Measurements from ENCODE around the gene L3MBTL3. TPM values are rescaled to one million over a fixed set of nuclear protein-coding genes. Genes with fewer than 3 reads are reported as not detected.

The L3MBTL3 gene
- total and polyA plus RNA-seq, 10 of the 15 experiments (the other 5 are each of a cell fraction or from before 2014, with no cell fraction given): 0.71 to 9.4 (median 6.2) TPM

DNA sequence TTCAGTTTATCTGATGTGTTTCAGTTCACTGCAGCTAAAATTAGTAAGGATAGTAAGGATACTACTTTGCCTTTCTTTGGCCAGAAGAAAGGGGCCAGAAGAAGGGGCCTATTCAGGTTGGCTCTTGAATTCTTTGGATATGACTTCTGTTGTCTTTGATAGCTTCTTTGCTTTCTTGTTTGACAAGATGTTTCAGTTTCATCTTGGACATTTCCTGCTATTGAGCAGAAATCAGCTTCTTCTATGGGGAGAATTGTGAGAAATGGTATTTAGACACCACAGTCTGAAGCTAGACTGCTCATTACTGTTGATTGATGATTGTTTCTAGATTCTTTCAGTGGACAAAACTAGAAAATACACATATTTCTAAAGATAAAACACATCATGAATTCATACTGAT lies 23.2 kb downstream of the L3MBTL3 start:
- Histone ChIP-seq H3K79me2 (ENCODE audit: control insufficient read depth, insufficient read depth, low read length) (no peaks in the 10 kb centered on the region), H3K36me3 (ENCODE audit: control insufficient read depth in 2 of 2, insufficient read depth in 2 of 2, low read length in 1 of 2) (no peaks in the 10 kb centered on the region; a peak in 2 of 4 replicates), H3K4me3 (no peak overlapping the region), H3K9me3 (replicated peaks; ENCODE audit: control insufficient read depth, insufficient read depth, low read length) (no peaks in the 10 kb centered on the region), H3K9ac (ENCODE audit: control insufficient read depth, insufficient read depth, low read length) (no peak overlapping the region; the same call in 1 of the 2 replicates), H3K4me1 (ENCODE audit: control insufficient read depth, insufficient read depth, low read length) (peaks cover 3% of the 10 kb centered on the region), H3K27ac (ENCODE audit: control insufficient read depth, insufficient read depth) (peak overlapping the region; percentile 31; the same call in 1 of the 2 replicates), H3K4me2 (ENCODE audit: control insufficient read depth, insufficient read depth) (peak overlapping the region; percentile 7; the same call in 1 of the 2 replicates), H4K20me1 (ENCODE audit: control insufficient read depth, insufficient read depth) (no peaks in the 10 kb centered on the region), H2AFZ (ENCODE audit: control insufficient read depth, low read depth, low read length) (peak overlapping the region; percentile 62), H3K27me3 (replicated peaks in 1 of 2; ENCODE audit: control insufficient read depth in 2 of 2, insufficient read depth in 2 of 2, low read length in 1 of 2) (no peaks in the 10 kb centered on the region)
- peak; percentile 42 for ATAC-seq
- no peak for DNase-seq (ENCODE audit: low read depth, low spot score)
- RAD21 ChIA-PET (ENCODE audit: unreplicated experiment): interaction anchor here (1.6 kb wide), 1 partner anchor 253 kb away, joined by 4 read pairs; no protein-coding TSS in a partner anchor
- BruUV-seq (replicated peaks): no TSS peak
- CTCF ChIA-PET: interaction anchor here (0.6 to 1.2 kb wide), 3 partner anchors 72 to 241 kb away, joined by 3 to 4 read pairs (median 3); no protein-coding TSS in a partner anchor
- SMC1A ChIA-PET (ENCODE audit: uncharacterized antibody, unreplicated experiment): interaction anchor here (0.7 to 2.6 kb wide), 4 partner anchors 9 to 240 kb away, joined by 3 to 8 read pairs (median 4); no protein-coding TSS in a partner anchor
- intact Hi-C loops (cut with micrococcal nuclease; ENCODE audit: unreplicated experiment): loop anchor here (5.0 to 10.0 kb wide), 2 partner anchors 241 to 803 kb away; no protein-coding TSS in a partner anchor
- in situ Hi-C loops (cut with MboI): no loop called here
- POLR2A ChIA-PET: interaction anchor here (0.9 to 1.4 kb wide), 2 partner anchors 10 to 18 kb away, joined by 4 read pairs; no protein-coding TSS in a partner anchor
- peak; percentile 66 for FAIRE-seq
- TF ChIP-seq GATAD2B (conservative IDR thresholded peaks at IDR 0.05; ENCODE audit: low read depth) (no peak), HDGF (IDR thresholded peaks at IDR 0.05) (no peak), NFYA (IDR thresholded peaks at IDR 0.05; ENCODE audit: borderline replicate concordance, low read depth, low read length) (no peak), FOS (IDR thresholded peaks at IDR 0.05; ENCODE audit: borderline replicate concordance, extremely low read depth, insufficient read length) (no peak), HDAC2 (IDR thresholded peaks at IDR 0.05) (no peak), NFIC (IDR thresholded peaks at IDR 0.05; ENCODE audit: low read depth, low read length) (no peak), MTA2 (IDR thresholded peaks at IDR 0.05; ENCODE audit: low read depth) (no peak), SMARCA5 (IDR thresholded peaks at IDR 0.05) (no peak), TCF7 (IDR thresholded peaks at IDR 0.05; ENCODE audit: borderline replicate concordance) (no peak), KLF5 (IDR thresholded peaks at IDR 0.05; ENCODE audit: partially characterized antibody) (no peak), GABPA (IDR thresholded peaks at IDR 0.05; ENCODE audit: low read depth) (no peak), MYC (IDR thresholded peaks at IDR 0.05; ENCODE audit: insufficient read depth, insufficient read length, insufficient replicate concordance, low read length, severe bottlenecking) (no peak), EZH2 (IDR thresholded peaks at IDR 0.05; ENCODE audit: borderline replicate concordance, control insufficient read depth, low read depth, low read length) (no peak)
- TF ChIP-seq, protein P1, sequence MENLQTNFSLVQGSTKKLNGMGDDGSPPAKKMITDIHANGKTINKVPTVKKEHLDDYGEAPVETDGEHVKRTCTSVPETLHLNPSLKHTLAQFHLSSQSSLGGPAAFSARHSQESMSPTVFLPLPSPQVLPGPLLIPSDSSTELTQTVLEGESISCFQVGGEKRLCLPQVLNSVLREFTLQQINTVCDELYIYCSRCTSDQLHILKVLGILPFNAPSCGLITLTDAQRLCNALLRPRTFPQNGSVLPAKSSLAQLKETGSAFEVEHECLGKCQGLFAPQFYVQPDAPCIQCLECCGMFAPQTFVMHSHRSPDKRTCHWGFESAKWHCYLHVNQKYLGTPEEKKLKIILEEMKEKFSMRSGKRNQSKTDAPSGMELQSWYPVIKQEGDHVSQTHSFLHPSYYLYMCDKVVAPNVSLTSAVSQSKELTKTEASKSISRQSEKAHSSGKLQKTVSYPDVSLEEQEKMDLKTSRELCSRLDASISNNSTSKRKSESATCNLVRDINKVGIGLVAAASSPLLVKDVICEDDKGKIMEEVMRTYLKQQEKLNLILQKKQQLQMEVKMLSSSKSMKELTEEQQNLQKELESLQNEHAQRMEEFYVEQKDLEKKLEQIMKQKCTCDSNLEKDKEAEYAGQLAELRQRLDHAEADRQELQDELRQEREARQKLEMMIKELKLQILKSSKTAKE (IDR thresholded peaks at IDR 0.05; ENCODE audit: low read depth, poor library complexity, severe bottlenecking): no peak
- TF ChIP-seq, protein P2, sequence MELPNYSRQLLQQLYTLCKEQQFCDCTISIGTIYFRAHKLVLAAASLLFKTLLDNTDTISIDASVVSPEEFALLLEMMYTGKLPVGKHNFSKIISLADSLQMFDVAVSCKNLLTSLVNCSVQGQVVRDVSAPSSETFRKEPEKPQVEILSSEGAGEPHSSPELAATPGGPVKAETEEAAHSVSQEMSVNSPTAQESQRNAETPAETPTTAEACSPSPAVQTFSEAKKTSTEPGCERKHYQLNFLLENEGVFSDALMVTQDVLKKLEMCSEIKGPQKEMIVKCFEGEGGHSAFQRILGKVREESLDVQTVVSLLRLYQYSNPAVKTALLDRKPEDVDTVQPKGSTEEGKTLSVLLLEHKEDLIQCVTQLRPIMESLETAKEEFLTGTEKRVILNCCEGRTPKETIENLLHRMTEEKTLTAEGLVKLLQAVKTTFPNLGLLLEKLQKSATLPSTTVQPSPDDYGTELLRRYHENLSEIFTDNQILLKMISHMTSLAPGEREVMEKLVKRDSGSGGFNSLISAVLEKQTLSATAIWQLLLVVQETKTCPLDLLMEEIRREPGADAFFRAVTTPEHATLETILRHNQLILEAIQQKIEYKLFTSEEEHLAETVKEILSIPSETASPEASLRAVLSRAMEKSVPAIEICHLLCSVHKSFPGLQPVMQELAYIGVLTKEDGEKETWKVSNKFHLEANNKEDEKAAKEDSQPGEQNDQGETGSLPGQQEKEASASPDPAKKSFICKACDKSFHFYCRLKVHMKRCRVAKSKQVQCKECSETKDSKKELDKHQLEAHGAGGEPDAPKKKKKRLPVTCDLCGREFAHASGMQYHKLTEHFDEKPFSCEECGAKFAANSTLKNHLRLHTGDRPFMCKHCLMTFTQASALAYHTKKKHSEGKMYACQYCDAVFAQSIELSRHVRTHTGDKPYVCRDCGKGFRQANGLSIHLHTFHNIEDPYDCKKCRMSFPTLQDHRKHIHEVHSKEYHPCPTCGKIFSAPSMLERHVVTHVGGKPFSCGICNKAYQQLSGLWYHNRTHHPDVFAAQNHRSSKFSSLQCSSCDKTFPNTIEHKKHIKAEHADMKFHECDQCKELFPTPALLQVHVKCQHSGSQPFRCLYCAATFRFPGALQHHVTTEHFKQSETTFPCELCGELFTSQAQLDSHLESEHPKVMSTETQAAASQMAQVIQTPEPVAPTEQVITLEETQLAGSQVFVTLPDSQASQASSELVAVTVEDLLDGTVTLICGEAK (IDR thresholded peaks at IDR 0.05; ENCODE audit: borderline replicate concordance): no peak
- TF ChIP-seq, protein P3, sequence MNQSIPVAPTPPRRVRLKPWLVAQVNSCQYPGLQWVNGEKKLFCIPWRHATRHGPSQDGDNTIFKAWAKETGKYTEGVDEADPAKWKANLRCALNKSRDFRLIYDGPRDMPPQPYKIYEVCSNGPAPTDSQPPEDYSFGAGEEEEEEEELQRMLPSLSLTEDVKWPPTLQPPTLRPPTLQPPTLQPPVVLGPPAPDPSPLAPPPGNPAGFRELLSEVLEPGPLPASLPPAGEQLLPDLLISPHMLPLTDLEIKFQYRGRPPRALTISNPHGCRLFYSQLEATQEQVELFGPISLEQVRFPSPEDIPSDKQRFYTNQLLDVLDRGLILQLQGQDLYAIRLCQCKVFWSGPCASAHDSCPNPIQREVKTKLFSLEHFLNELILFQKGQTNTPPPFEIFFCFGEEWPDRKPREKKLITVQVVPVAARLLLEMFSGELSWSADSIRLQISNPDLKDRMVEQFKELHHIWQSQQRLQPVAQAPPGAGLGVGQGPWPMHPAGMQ (IDR thresholded peaks at IDR 0.05; ENCODE audit: borderline replicate concordance): no peak
